Thymus (tissue), 11 donors: ENCODE data around the gene FHIT. TPM values are rescaled to one million over a fixed set of nuclear protein-coding genes. Genes with fewer than 3 reads are reported as not detected.
"Not testable (repeated sequence)": the region's sequence is repeated elsewhere in the genome, so short reads cannot be mapped to it uniquely, and the experiment has no call there.

Source experiments
- DNase-seq, 9 donors: peaks; one replicate each; pipeline ENCODE4 v3.0.0-alpha.2; 2013; ENCODE audit warnings: low spot score in 9 of 9, low read depth in 6 of 9, missing footprints in 1 of 9
- H3K27ac ChIP-seq, 2 donors: one replicate each; pipeline ENCODE4 v1.5.1; 2013; ENCODE audit warnings: control low read depth in 1 of 2, low read depth in 1 of 2, low read length in 1 of 2, mild to moderate bottlenecking in 1 of 2, moderate library complexity in 1 of 2
- H3K27me3 ChIP-seq, 2 donors: one replicate each; pipeline ENCODE4 v1.5.1; 2013; ENCODE audit warnings: low read length in 1 of 2; ENCODE audit not compliant: control insufficient read depth in 2 of 2, insufficient read depth in 1 of 2
- H3K36me3 ChIP-seq, 2 donors: one replicate each; pipeline ENCODE4 v1.5.1; 2013; ENCODE audit warnings: low read length in 1 of 2, mild to moderate bottlenecking in 1 of 2, moderate library complexity in 1 of 2; ENCODE audit not compliant: control insufficient read depth in 2 of 2, insufficient read depth in 2 of 2
- H3K4me1 ChIP-seq, 2 donors: one replicate each; pipeline ENCODE4 v1.5.1; 2013; ENCODE audit warnings: low read length in 2 of 2; ENCODE audit not compliant: control insufficient read depth in 2 of 2, insufficient read depth in 2 of 2
- H3K4me3 ChIP-seq, 2 donors: one replicate each; pipeline ENCODE4 v1.5.1; 2013; ENCODE audit warnings: low read length in 2 of 2, control low read depth in 1 of 2, mild to moderate bottlenecking in 1 of 2
- H3K9me3 ChIP-seq, 2 donors: one replicate each; pipeline ENCODE4 v1.5.1; 2013; ENCODE audit warnings: low read length in 1 of 2, mild to moderate bottlenecking in 1 of 2; ENCODE audit not compliant: control insufficient read depth in 2 of 2, insufficient read depth in 1 of 2
- WGBS: extraction: QIAGEN DNeasy Blood & Tissue Kit; methylation state at CpG from one replicate; pipeline ENCODE4 v1.1.7; 2013; 5-methylcytosine and 5-hydroxymethylcytosine counted together
- polyA plus RNA-seq: library from polyadenylated mRNA; stranded (reverse); fragments of 200-250 nt; gene quantifications from one replicate; pipeline ENCODE4 v1.2.3, GENCODE V29; 2013
- total RNA-seq: library from RNA; stranded (reverse); fragments of 120-200 nt; gene quantifications from one replicate; pipeline ENCODE4 v1.2.4, GENCODE V29; 2013
- donor health status: healthy.

Gene FHIT
- total and polyA plus RNA-seq, 2 donors: 9.2 to 13.2 TPM

DNA sequence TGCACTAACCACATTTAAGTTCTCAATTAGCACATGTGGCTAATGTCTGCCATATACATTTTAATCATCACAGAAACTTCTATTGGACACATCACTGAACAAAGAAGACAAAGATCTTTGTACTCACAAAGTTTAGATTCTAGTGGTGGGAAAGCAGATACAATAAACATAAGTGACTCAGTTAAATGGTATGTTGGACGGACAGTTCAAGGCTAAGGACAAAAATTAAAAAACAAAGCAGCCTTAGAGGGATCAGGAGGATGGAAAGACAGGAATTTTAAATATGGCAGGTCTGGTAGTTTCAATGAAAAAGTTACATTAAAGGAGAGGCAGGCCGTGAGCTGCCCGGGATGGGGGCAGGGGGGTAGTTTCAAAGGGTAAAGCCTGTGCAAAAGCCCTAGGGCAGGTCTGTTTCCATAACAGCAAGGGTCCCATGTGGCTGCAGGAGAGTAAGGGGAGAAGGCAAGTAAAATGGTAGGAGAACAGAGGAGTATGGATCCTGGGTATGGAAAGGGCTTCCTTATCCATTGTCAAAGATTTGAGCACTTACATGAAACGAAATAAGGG is 220.7 kb downstream of the FHIT start:
- WGBS: 82% methylated on average over 4 of the region's 4 CpGs
- DNase-seq: no peak
- Histone ChIP-seq H3K27me3 (no peaks in the 10 kb centered on the region), H3K4me1 (no peaks in the 10 kb centered on the region), H3K9me3 (no peaks in the 10 kb centered on the region), H3K4me3 (no peak overlapping the region), H3K27ac (no peak overlapping the region), H3K36me3 (no peaks in the 10 kb centered on the region)

DNA sequence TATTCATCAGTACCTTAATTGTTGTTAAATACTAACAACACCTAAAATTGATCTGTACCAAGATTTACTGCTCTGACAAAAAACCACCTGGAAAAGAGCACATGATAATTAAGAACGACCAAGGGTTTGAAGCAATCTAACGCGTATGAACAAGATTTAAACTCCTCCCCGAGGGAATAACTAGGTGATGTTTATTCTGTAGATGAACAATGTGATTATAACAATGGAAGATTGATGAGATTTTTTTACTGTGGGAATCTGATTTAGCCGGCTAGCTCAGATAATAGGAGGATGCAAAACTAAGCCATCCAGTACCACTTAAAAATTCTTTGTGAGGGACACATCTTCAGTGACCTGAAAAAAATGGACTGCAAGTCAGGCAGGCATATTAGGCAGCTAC is 222.1 kb downstream of the FHIT start:
- H3K9me3 ChIP-seq: no peaks in the 10 kb centered on the region
- H3K4me3 ChIP-seq: no peak overlapping the region
- no peaks in the 10 kb centered on the region for H3K4me1 ChIP-seq
- WGBS: 86% methylated on average over 5 of the region's 5 CpGs
- DNase-seq: no peak
- H3K27ac ChIP-seq: no peak overlapping the region
- no peaks in the 10 kb centered on the region for H3K36me3 ChIP-seq
- H3K27me3 ChIP-seq: no peaks in the 10 kb centered on the region

DNA sequence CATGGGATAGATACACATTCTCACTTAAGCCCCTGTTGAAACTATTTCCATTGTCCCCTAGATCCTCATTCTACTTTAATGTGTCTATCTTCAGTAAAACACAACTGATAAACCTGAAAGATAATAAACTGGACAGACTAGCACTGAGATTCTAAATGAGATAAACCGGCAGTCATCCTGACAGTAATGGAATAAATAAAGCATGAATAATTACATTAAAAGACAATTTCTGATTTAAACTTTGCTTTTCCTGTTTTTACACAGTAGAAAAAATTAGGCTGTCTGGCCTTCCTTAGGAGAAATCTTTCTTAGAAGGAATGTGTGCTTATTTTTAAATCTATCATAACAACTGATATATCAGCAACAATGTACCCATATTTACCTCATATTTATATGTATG is 232.4 kb downstream of the FHIT start:
- Histone ChIP-seq H3K9me3 (no peaks in the 10 kb centered on the region), H3K27ac (no peak overlapping the region), H3K4me1 (no peaks in the 10 kb centered on the region), H3K36me3 (no peaks in the 10 kb centered on the region), H3K27me3 (no peaks in the 10 kb centered on the region), H3K4me3 (no peak overlapping the region)
- 96% methylated on average over 1 of the region's 1 CpG for WGBS
- DNase-seq: no peak

DNA sequence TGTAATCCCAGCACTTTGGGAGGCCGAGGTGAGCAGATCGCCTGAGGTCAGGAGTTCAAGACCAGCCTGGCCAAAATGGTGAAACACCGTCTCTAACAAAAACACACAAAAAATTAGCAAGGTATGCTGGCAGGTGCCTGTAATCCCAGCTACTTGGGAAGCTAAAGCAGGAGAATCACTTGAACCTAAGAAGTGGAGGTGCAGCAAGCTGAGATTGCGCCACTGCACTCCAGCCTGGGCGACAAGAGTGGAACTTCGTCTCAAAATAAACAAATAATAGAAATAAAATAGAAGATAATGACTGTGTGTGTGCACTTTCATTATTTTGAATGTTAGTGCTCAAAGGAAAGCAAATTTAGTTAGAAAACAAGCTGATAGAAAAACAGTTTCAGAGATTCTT is 234.2 kb downstream of the FHIT start:
- H3K4me3 ChIP-seq, H3K36me3 ChIP-seq, H3K27me3 ChIP-seq, H3K9me3 ChIP-seq, H3K4me1 ChIP-seq, H3K27ac ChIP-seq, DNase-seq: not testable (repeated sequence)
- 95% methylated on average over 6 of the region's 6 CpGs for WGBS

DNA sequence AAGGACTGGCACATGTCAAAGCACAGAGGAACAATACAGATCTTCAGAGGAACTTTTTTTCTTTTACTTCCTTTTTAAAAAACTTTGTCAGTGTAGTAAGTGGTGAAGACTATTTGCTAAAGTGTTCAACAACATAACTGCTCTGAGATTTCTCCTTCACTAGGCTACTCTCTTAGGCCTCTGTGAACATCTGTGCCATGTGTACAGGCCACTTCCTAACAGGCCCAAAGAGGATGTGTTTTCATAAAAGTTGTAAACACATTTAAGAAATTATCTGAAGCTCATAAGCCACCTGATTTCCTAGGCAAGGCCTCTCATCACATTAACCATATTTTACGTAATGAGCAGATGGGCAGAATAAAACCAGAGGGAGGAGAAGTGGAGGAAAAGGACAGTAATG is 235.4 kb downstream of the FHIT start:
- Histone ChIP-seq H3K4me1 (no peaks in the 10 kb centered on the region), H3K4me3 (no peak overlapping the region), H3K36me3 (no peaks in the 10 kb centered on the region), H3K27ac (no peak overlapping the region), H3K9me3 (no peaks in the 10 kb centered on the region), H3K27me3 (no peaks in the 10 kb centered on the region)
- DNase-seq: no peak
- WGBS: 98% methylated on average over 1 of the region's 1 CpG

DNA sequence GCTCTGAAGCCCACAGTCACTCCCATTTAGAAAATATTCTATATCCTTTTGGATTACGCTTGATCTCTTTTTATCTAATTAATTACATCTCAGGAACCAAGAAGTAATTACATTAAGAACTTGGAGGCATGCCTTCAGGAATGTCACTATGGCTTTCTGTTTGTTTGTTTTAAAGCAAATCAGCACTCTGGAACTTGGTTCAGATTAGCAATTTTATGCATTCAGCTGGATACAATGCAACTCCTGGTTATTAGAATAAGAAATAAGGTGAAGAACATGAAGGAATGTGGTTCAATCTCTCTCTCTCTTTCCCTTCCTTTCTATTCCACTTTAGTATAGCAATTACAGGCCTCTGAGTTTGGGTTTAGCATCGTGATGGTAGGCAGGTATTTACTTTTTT is 235.8 kb downstream of the FHIT start:
- Histone ChIP-seq H3K27ac (no peak overlapping the region), H3K36me3 (no peaks in the 10 kb centered on the region), H3K4me1 (no peaks in the 10 kb centered on the region), H3K27me3 (no peaks in the 10 kb centered on the region), H3K4me3 (no peak overlapping the region), H3K9me3 (no peaks in the 10 kb centered on the region)
- no peak for DNase-seq
- WGBS: 93% methylated on average over 2 of the region's 2 CpGs

DNA sequence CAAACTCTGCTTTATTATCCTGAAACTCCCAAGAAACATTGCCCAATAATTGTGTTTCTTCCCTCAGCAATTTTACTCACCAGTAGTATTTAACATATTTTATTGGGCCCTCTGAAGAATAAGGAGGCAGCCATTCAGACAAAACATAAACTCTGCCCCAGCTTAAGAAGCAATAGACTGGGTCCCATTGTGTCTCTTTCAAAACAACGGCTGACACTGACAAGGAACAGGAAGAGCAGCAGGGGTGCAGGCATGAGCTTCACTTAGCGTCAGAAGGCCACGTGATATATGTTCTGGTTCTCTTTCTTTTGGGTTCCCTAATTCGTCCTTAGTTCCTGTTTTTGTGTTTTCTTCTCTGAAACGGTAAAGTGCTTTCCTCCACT is 242.3 kb downstream of the FHIT start:
- Histone ChIP-seq H3K36me3 (no peaks in the 10 kb centered on the region), H3K9me3 (no peaks in the 10 kb centered on the region), H3K4me3 (no peak overlapping the region), H3K27me3 (no peaks in the 10 kb centered on the region), H3K27ac (no peak overlapping the region), H3K4me1 (no peaks in the 10 kb centered on the region)
- DNase-seq: peak in 1 of 9 donors; percentile 26
- WGBS: 44% methylated on average over 5 of the region's 5 CpGs

DNA sequence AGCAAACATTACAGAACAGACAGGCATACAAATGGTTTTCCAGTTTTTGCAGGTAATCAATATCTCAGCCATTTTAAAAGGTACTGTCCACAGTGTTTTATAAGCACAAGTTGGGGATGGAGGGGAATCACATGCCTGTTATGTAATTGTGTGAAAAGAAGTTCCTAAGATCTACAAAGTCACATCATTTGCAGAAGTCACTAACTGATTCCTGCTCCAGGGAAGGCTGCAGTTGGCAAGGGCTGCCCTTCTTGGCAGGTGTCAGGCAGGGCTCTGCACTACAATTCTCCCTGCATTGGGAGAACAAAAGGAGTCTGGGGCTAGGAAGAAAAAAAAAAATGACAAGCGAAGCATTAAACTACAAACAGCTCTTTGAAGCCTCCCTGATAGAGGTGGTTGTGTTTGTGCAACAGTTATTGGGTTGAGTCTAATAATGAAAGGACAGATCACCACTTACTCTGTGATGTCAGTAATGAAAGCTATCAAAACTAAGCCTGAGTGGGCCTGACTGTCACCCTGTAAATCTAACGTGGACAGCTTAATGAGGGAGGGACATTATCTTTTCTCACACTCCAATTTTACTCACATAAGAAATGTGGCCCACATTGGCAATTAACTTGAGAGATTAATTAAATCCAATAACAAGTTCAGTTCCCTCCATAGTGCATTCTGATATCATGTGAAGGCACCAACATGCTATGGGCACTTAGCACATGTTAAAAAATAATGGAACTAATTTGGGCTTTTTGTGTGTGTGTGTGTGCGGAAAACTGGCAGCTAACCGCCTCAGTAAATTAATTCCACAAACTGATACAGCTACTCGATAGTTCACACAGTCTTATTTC is 242.9 kb downstream of the FHIT start:
- no peaks in the 10 kb centered on the region for H3K27me3 ChIP-seq
- H3K4me1 ChIP-seq: no peaks in the 10 kb centered on the region
- H3K4me3 ChIP-seq: no peak overlapping the region
- no peaks in the 10 kb centered on the region for H3K36me3 ChIP-seq
- 92% methylated on average over 5 of the region's 5 CpGs for WGBS
- DNase-seq: no peak
- H3K9me3 ChIP-seq: no peaks in the 10 kb centered on the region
- no peak overlapping the region for H3K27ac ChIP-seq

DNA sequence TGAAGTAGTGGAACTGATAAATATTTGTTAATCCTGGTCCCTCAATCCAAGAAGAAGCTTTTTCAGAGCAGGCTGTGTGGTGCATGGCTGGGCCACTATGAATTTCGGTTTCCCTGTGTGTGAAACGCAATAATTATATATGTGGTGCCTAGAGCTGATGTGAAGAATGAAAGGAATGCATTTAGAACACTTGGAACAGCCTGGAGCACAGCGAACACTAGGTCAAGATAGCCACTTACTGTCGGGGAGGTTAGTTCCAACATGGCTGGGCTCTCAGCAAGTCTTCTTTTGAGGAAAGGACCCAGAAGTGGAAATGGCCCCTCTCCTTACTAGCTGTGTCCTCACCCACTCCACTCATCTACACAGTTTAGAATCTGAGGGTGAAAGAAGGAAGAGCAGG is 245.7 kb downstream of the FHIT start:
- WGBS: 98% methylated on average over 4 of the region's 4 CpGs
- DNase-seq: no peak
- Histone ChIP-seq H3K27ac (no peak overlapping the region), H3K9me3 (no peaks in the 10 kb centered on the region), H3K27me3 (no peaks in the 10 kb centered on the region), H3K4me1 (no peaks in the 10 kb centered on the region), H3K4me3 (no peak overlapping the region), H3K36me3 (no peaks in the 10 kb centered on the region)
